HCEC 1CT (cell line): Measurements from ENCODE around the gene MAEA.
A peak's percentile ranks its signal among the peaks of the same experiment; 100 is the strongest.

Source experiments
- DNase-seq: peaks from one replicate; pipeline ENCODE4 v3.0.0-alpha.2; 2017

Gene MAEA

GRCh38 chr4:1356181-1356998, 66.7 kb downstream of the MAEA start:
- peak; percentile 3 for DNase-seq

GRCh38 chr4:1357356-1358248, 67.9 kb downstream of the MAEA start:
- DNase-seq = no peak

- no peak for DNase-seq
Measured at GRCh38 chr4:1358421-1359143, 68.9 kb downstream of the MAEA start.

- no peak for DNase-seq
Measured at GRCh38 chr4:1359144-1359501, 69.4 kb downstream of the MAEA start.

- no peak for DNase-seq
Measured at GRCh38 chr4:1359976-1360375, 70.3 kb downstream of the MAEA start.

- DNase-seq = no peak
Measured at GRCh38 chr4:1360423-1361283, 71.0 kb downstream of the MAEA start.

GRCh38 chr4:1361431-1361830, 71.7 kb downstream of the MAEA start:
- no peak for DNase-seq

- no peak for DNase-seq
Measured at GRCh38 chr4:1362046-1362445, 72.4 kb downstream of the MAEA start.

GRCh38 chr4:1362521-1362920, 72.8 kb downstream of the MAEA start:
- no peak for DNase-seq

- DNase-seq = no peak
Measured at GRCh38 chr4:1363513-1363912, 73.8 kb downstream of the MAEA start.

- DNase-seq = no peak
Measured at GRCh38 chr4:1364217-1364616, 74.5 kb downstream of the MAEA start.

GRCh38 chr4:1364748-1365147, 75.1 kb downstream of the MAEA start:
- DNase-seq = no peak

- no peak for DNase-seq
Measured at GRCh38 chr4:1365271-1366178, 75.8 kb downstream of the MAEA start.

GRCh38 chr4:1366371-1367229, 76.9 kb downstream of the MAEA start:
- no peak for DNase-seq

- DNase-seq = no peak
Measured at GRCh38 chr4:1367230-1367935, 77.7 kb downstream of the MAEA start.

- DNase-seq = no peak
Measured at GRCh38 chr4:1367936-1368289, 78.2 kb downstream of the MAEA start.

GRCh38 chr4:1368421-1369090, 78.9 kb downstream of the MAEA start:
- no peak for DNase-seq

- DNase-seq = no peak
Measured at GRCh38 chr4:1369091-1369450, 79.4 kb downstream of the MAEA start.

GRCh38 chr4:1369479-1370079, 79.9 kb downstream of the MAEA start:
- DNase-seq = no peak
